Osteoblast (primary cell): ENCODE results near the gene TMA16. TPM values are rescaled to one million over a fixed set of nuclear protein-coding genes. Genes with fewer than 3 reads are reported as not detected.
A peak's percentile ranks its signal among the peaks of the same experiment; 100 is the strongest.
"Not testable (repeated sequence)": the region's sequence is repeated elsewhere in the genome, so short reads cannot be mapped to it uniquely, and the experiment has no call there.

Source experiments
- DNase-seq: peaks from one replicate; pipeline ENCODE4 v3.0.0; 2011; ENCODE audit warnings: low spot score, mixed read lengths; ENCODE audit not compliant: insufficient read length; ENCODE audit errors: missing footprints
- H2AFZ ChIP-seq: 2 replicates; pipeline ENCODE4 v1.6.0; 2011; ENCODE audit warnings: mild to moderate bottlenecking, low read length
- H3K27ac ChIP-seq: 2 replicates; pipeline ENCODE4 v1.5.1; 2011; ENCODE audit warnings: mild to moderate bottlenecking, low read depth, low read length, moderate library complexity
- H3K27me3 ChIP-seq: 2 replicates; pipeline ENCODE4 v1.6.0; 2012; ENCODE audit warnings: mild to moderate bottlenecking, control low read depth, inconsistent platforms, low read length, moderate library complexity; ENCODE audit not compliant: insufficient read depth
- H3K36me3 ChIP-seq: 2 replicates; pipeline ENCODE4 v1.5.1; 2011; ENCODE audit warnings: mild to moderate bottlenecking, low read length, control low read depth, moderate library complexity; ENCODE audit not compliant: insufficient read depth
- H3K4me1 ChIP-seq: 2 replicates; pipeline ENCODE4 v1.5.1; 2011; ENCODE audit warnings: mild to moderate bottlenecking, low read length, control low read depth, moderate library complexity; ENCODE audit not compliant: insufficient read depth
- H3K4me2 ChIP-seq: 2 replicates; pipeline ENCODE4 v1.6.0; 2011; ENCODE audit warnings: mild to moderate bottlenecking, low read length; ENCODE audit not compliant: insufficient read depth
- H3K4me3 ChIP-seq: fragments of 200-600 bp; sonication (generic); 3 replicates; pipeline ENCODE4 v1.5.1; 2012; ENCODE audit warnings: mild to moderate bottlenecking, low read length, inconsistent platforms; ENCODE audit not compliant: insufficient read depth
- H3K79me2 ChIP-seq: 2 replicates; pipeline ENCODE4 v1.6.0; 2012; ENCODE audit warnings: mild to moderate bottlenecking, low read length, control low read depth, inconsistent platforms; ENCODE audit not compliant: insufficient read depth
- H3K9me3 ChIP-seq: 2 replicates; pipeline ENCODE4 v1.5.1; 2011; ENCODE audit warnings: low read depth, low read length, control low read depth
- H4K20me1 ChIP-seq: 2 replicates; pipeline ENCODE4 v1.6.0; 2012; ENCODE audit warnings: mild to moderate bottlenecking, low read length, control low read depth; ENCODE audit not compliant: insufficient read depth
- CTCF ChIP-seq: IDR thresholded peaks from 2 replicates; pipeline ENCODE4 v1.5.1; 2011; ENCODE audit warnings: mild to moderate bottlenecking, low read depth, low read length, moderate library complexity; ENCODE audit errors: extremely low read depth
- total RNA-seq: library from RNA; depleted of rRNA; stranded (reverse); fragments of >200 nt; gene quantifications from 2 replicates; pipeline ENCODE4 v1.2.3, GENCODE V29; 2012

TMA16 gene
- total RNA-seq, 1 donor, result 22.8 TPM

- DNase-seq, result no peak
- no peak overlapping the region for H2AFZ ChIP-seq
Observed at GRCh38 chr4:163536091-163536490, 41.6 kb downstream of the TMA16 start.

GRCh38 chr4:163537114-163537513, 42.6 kb downstream of the TMA16 start:
- Histone ChIP-seq H3K36me3 (peaks cover 7% of the 10 kb centered on the region), H3K27ac (no peak overlapping the region), H2AFZ (no peak overlapping the region), H3K4me2 (no peak overlapping the region), H3K4me1 (peaks cover 18% of the 10 kb centered on the region), H3K4me3 (no peak overlapping the region), H3K27me3 (no peaks in the 10 kb centered on the region), H3K79me2 (no peaks in the 10 kb centered on the region), H3K9me3 (no peaks in the 10 kb centered on the region), H4K20me1 (no peaks in the 10 kb centered on the region)
- no peak for TF ChIP-seq CTCF
- no peak for DNase-seq

More at GRCh38 chr4:163536091-163536490, 41.6 kb downstream of the TMA16 start:
- H3K36me3 ChIP-seq, result peaks cover 8% of the 10 kb centered on the region
- peaks cover 8% of the 10 kb centered on the region for H3K4me1 ChIP-seq
- no peaks in the 10 kb centered on the region for H3K27me3 ChIP-seq
- H3K4me2 ChIP-seq, result no peak overlapping the region
- no peaks in the 10 kb centered on the region for H3K9me3 ChIP-seq
- no peaks in the 10 kb centered on the region for H3K79me2 ChIP-seq
- no peak overlapping the region for H3K27ac ChIP-seq
- TF ChIP-seq CTCF, result no peak
- H3K4me3 ChIP-seq, result no peak overlapping the region
- H4K20me1 ChIP-seq, result no peaks in the 10 kb centered on the region

GRCh38 chr4:163538820-163539219, 44.3 kb downstream of the TMA16 start:
- H3K79me2 ChIP-seq, DNase-seq, H2AFZ ChIP-seq, H4K20me1 ChIP-seq, H3K27me3 ChIP-seq, H3K27ac ChIP-seq, H3K4me2 ChIP-seq, H3K4me3 ChIP-seq, H3K9me3 ChIP-seq, H3K36me3 ChIP-seq: not testable (repeated sequence)
- peaks cover 29% of the 10 kb centered on the region for H3K4me1 ChIP-seq

GRCh38 chr4:163540448-163540847, 46.0 kb downstream of the TMA16 start:
- no peak overlapping the region for H3K4me3 ChIP-seq
- no peaks in the 10 kb centered on the region for H4K20me1 ChIP-seq
- no peak for TF ChIP-seq CTCF
- no peak overlapping the region for H2AFZ ChIP-seq
- no peaks in the 10 kb centered on the region for H3K79me2 ChIP-seq
- H3K9me3 ChIP-seq, result no peaks in the 10 kb centered on the region
- H3K4me1 ChIP-seq, result peaks cover 34% of the 10 kb centered on the region
- no peaks in the 10 kb centered on the region for H3K27me3 ChIP-seq
- H3K36me3 ChIP-seq, result no peaks in the 10 kb centered on the region
- peak overlapping the region; percentile 45 for H3K4me2 ChIP-seq
- DNase-seq, result no peak
- H3K27ac ChIP-seq, result peak overlapping the region; percentile 13
